HepG2 (cell line): Measurements from ENCODE around the gene ZCWPW2. TPM values are rescaled to one million over a fixed set of nuclear protein-coding genes. Genes with fewer than 3 reads are reported as not detected.

ENCODE experiments used
- ATAC-seq: fragments of 200-7000 bp; cut with Tn5 transposase; 3 replicates; pipeline ENCODE4 v1.9.1; 2020; ENCODE audit warnings: mild to moderate bottlenecking, moderate library complexity
- BruUV-seq: library from RNA; stranded (reverse); fragments of 400-500 nt; replicated peaks from 2 replicates; lab custom pipeline; 2021; lab: Mats Ljungman, UMichigan
- CTCF ChIA-PET: fragments of 300-600 bp; formaldehyde crosslinking; extraction: SDS; loops from one replicate; lab custom pipeline; 2021; ENCODE audit warnings: low total read pairs, inconsistent platforms, low intra/inter-chr PET ratio; lab: Yijun Ruan, JAX
- POLR2A ChIA-PET: fragments of 350-600 bp; sonication (Branson Sonifier 250); formaldehyde crosslinking; loops from one replicate; lab custom pipeline; 2020; ENCODE audit warnings: antibody characterized with exemption, inconsistent platforms; lab: Yijun Ruan, JAX
- DNase-seq: peaks from one replicate; pipeline ENCODE4 v3.0.0-alpha.2; 2015; ENCODE audit warnings: low spot score
- FAIRE-seq: peaks from 3 replicates; lab custom pipeline; 2011; peaks lifted over from hg19 to GRCh38; lab: Jason Lieb, UNC
- H2AFZ ChIP-seq: one replicate; pipeline ENCODE4 v1.6.1; 2011; ENCODE audit warnings: low read length, inconsistent platforms
- H3K27ac ChIP-seq: fragments of 300-600 bp; 3 replicates; pipeline ENCODE4 v1.8.0; 2011; ENCODE audit warnings: mixed run types, mild to moderate bottlenecking, mixed read lengths, low read length, inconsistent platforms; ENCODE audit not compliant: insufficient read depth; ENCODE audit errors: extremely low read length
- H3K27me3 ChIP-seq, 2 experiments: fragments of 200-600 bp in 1 of 2; 2 replicates in 1 of 2; 3 replicates in 1 of 2; pipeline versions ENCODE4 v1.6.0 to v1.8.0; 2011; ENCODE audit warnings: low read length in 2 of 2, mild to moderate bottlenecking in 2 of 2, moderate library complexity in 2 of 2, inconsistent platforms in 1 of 2; ENCODE audit not compliant: insufficient read depth in 2 of 2, control insufficient read depth in 1 of 2
- H3K36me3 ChIP-seq, 2 experiments: fragments of 200-600 bp in 1 of 2; replicated peaks in 1 of 2; 2 replicates in 1 of 2; 3 replicates in 1 of 2; pipeline versions ENCODE4 v1.5.1 to v1.8.0; 2011; ENCODE audit warnings: low read length in 2 of 2, inconsistent platforms in 1 of 2; ENCODE audit not compliant: insufficient read depth in 2 of 2, control insufficient read depth in 1 of 2
- H3K4me1 ChIP-seq: 2 replicates; pipeline ENCODE4 v1.5.1; 2012; ENCODE audit warnings: low read length, inconsistent platforms; ENCODE audit not compliant: insufficient read depth
- H3K4me2 ChIP-seq: 2 replicates; pipeline ENCODE4 v1.6.0; 2011; ENCODE audit warnings: low read depth, low read length, inconsistent platforms
- H3K4me3 ChIP-seq, 3 experiments: fragments of 200-600 bp in 1 of 3; sonication (generic), shearing (Covaris generic) in 1 of 3; replicated peaks in 1 of 3; 2 replicates each; pipeline ENCODE4 v1.5.1; 2011 to 2016; ENCODE audit warnings: low read length in 3 of 3, inconsistent platforms in 2 of 3, low read depth in 2 of 3, mild to moderate bottlenecking in 2 of 3, control low read depth in 1 of 3, mixed read lengths in 1 of 3; ENCODE audit not compliant: insufficient read depth in 1 of 3
- H3K79me2 ChIP-seq: one replicate; pipeline ENCODE4 v1.6.1; 2011; ENCODE audit warnings: low read length, inconsistent platforms; ENCODE audit not compliant: insufficient read depth
- H3K9ac ChIP-seq: 2 replicates; pipeline ENCODE4 v1.6.0; 2011; ENCODE audit warnings: mild to moderate bottlenecking, low read depth, low read length, inconsistent platforms; ENCODE audit not compliant: insufficient read depth
- H3K9me3 ChIP-seq: 2 replicates; pipeline ENCODE4 v1.5.1; 2012; ENCODE audit warnings: mild to moderate bottlenecking, low read length
- H4K20me1 ChIP-seq: 2 replicates; pipeline ENCODE4 v1.6.0; 2011; ENCODE audit warnings: inconsistent platforms, mild to moderate bottlenecking, low read length, moderate library complexity; ENCODE audit not compliant: insufficient read depth
- HOXA9 ChIP-seq: sonication (generic); formaldehyde crosslinking; IDR thresholded peaks from 2 replicates; pipeline ENCODE4 v1.8.1; 2022; ENCODE audit warnings: missing genetic modification reagents, mild to moderate bottlenecking, moderate library complexity, borderline replicate concordance
- KAT8 ChIP-seq: IDR thresholded peaks from 2 replicates; pipeline ENCODE4 v1.6.1; 2016; ENCODE audit warnings: missing genetic modification reagents, missing compliant biosample characterization
- MBD4 ChIP-seq: IDR thresholded peaks from 2 replicates; pipeline ENCODE4 v1.6.1; 2012; ENCODE audit warnings: low read length, inconsistent platforms, borderline replicate concordance
- NFIC ChIP-seq: IDR thresholded peaks from 2 replicates; pipeline ENCODE4 v1.6.1; 2012; ENCODE audit warnings: mild to moderate bottlenecking, low read length, inconsistent platforms
- NFRKB ChIP-seq: fragments of 450-650 bp; IDR thresholded peaks from 2 replicates; pipeline ENCODE4 v1.6.1; 2017
- SP2 ChIP-seq: sonication (generic); formaldehyde crosslinking; IDR thresholded peaks from 2 replicates; pipeline ENCODE4 v1.5.1; 2020; ENCODE audit warnings: mild to moderate bottlenecking, missing genetic modification reagents
- SPEN ChIP-seq: sonication (generic); formaldehyde crosslinking; IDR thresholded peaks from 2 replicates; pipeline ENCODE4 v1.5.1; 2020; ENCODE audit warnings: low read depth, mild to moderate bottlenecking, missing genetic modification reagents
- ZBTB10 ChIP-seq: sonication (generic); formaldehyde crosslinking; IDR thresholded peaks from 2 replicates; pipeline ENCODE4 v1.4.0; 2020; ENCODE audit warnings: missing genetic modification reagents, borderline replicate concordance
- ZBTB34 ChIP-seq: sonication (generic); formaldehyde crosslinking; IDR thresholded peaks from 2 replicates; pipeline ENCODE4 v1.8.0; 2022; ENCODE audit warnings: mild to moderate bottlenecking, missing genetic modification reagents
- ZNF431 ChIP-seq: sonication (generic); formaldehyde crosslinking; IDR thresholded peaks from 2 replicates; pipeline ENCODE4 v1.9.0; 2022; ENCODE audit warnings: missing genetic modification reagents, low read depth, mild to moderate bottlenecking, borderline replicate concordance
- ZNF639 ChIP-seq: conservative IDR thresholded peaks from 2 replicates; pipeline ENCODE4 v1.6.1; 2018; ENCODE audit warnings: missing genetic modification reagents
- ZNF691 ChIP-seq: sonication (generic); formaldehyde crosslinking; IDR thresholded peaks from 2 replicates; pipeline ENCODE4 v1.4.0; 2020; ENCODE audit warnings: missing genetic modification reagents, low read depth, mild to moderate bottlenecking, borderline replicate concordance
- WGBS: methylation state at CpG from one replicate; pipeline ENCODE4 v1.1.6; 2017; ENCODE audit warnings: low lambda C conversion rate; 5-methylcytosine and 5-hydroxymethylcytosine counted together
- in situ Hi-C: cut with HindIII; loops from 2 replicates; pipeline ENCODE4 v1.10.0; 2017; ENCODE audit warnings: low pct_unique_long_range_greater_than_20kb; ENCODE audit not compliant: extremely low pct_ligation_motif_present
- intact Hi-C: fragments of 100-400 bp; cut with micrococcal nuclease; formaldehyde crosslinking; loops from one replicate; pipeline ENCODE4 v1.10.0; 2022; ENCODE audit not compliant: unreplicated experiment
- polyA plus RNA-seq, 8 experiments: library from polyadenylated mRNA; depleted of rRNA in 3 of 8; stranded (reverse) in 7 of 8; unstranded in 1 of 8; fragments of >200 nt; fragmentation: Illumina TruSeq in 4 of 8; extraction: Trizol in 4 of 8; gene quantifications; 2 replicates each; pipeline versions ENCODE4 v1.2.1 to v1.2.3, GENCODE V29; 2011 to 2016; ENCODE audit warnings: low read depth in 4 of 8, missing spikeins in 1 of 8, mixed read lengths in 1 of 8; ENCODE audit not compliant: insufficient read depth in 1 of 8
- total RNA-seq, 5 experiments: library from RNA; depleted of rRNA; stranded (reverse); fragments of >200 nt; fragmentation: Illumina TruSeq; extraction: Trizol; gene quantifications; 2 replicates each; pipeline ENCODE4 v1.2.3, GENCODE V29; 2016; ENCODE audit warnings: low read depth in 1 of 5
- TF ChIP-seq, protein P1 (sequence below): sonication (generic); formaldehyde crosslinking; IDR thresholded peaks from 2 replicates; pipeline ENCODE4 v1.5.1; 2020; ENCODE audit warnings: missing genetic modification reagents, mild to moderate bottlenecking, borderline replicate concordance

The ZCWPW2 gene
- total and polyA plus RNA-seq, 2 of the 13 experiments (the other 11 are each of a cell fraction or from before 2014, with no cell fraction given), result 0.17 to 0.53 TPM

- Histone ChIP-seq H3K9me3 (peaks cover 9% of the 10 kb centered on the region), H3K27ac (no peak overlapping the region), H3K4me1 (no peaks in the 10 kb centered on the region), H2AFZ (no peak overlapping the region), H3K79me2 (no peaks in the 10 kb centered on the region), H3K27me3 (no peaks in the 10 kb centered on the region), H4K20me1 (no peaks in the 10 kb centered on the region), H3K9ac (no peak overlapping the region), H3K4me3 (no peak overlapping the region), H3K4me2 (no peak overlapping the region), H3K36me3 (no peaks in the 10 kb centered on the region)
- no peak for TF ChIP-seq ZNF431 (CRISPR knock-in tag)
- TF ChIP-seq, protein P1, sequence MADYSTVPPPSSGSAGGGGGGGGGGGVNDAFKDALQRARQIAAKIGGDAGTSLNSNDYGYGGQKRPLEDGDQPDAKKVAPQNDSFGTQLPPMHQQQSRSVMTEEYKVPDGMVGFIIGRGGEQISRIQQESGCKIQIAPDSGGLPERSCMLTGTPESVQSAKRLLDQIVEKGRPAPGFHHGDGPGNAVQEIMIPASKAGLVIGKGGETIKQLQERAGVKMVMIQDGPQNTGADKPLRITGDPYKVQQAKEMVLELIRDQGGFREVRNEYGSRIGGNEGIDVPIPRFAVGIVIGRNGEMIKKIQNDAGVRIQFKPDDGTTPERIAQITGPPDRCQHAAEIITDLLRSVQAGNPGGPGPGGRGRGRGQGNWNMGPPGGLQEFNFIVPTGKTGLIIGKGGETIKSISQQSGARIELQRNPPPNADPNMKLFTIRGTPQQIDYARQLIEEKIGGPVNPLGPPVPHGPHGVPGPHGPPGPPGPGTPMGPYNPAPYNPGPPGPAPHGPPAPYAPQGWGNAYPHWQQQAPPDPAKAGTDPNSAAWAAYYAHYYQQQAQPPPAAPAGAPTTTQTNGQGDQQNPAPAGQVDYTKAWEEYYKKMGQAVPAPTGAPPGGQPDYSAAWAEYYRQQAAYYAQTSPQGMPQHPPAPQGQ (CRISPR knock-in tag), result no peak
- no peak for TF ChIP-seq SPEN (CRISPR knock-in tag)
- no peak for TF ChIP-seq ZNF691 (CRISPR knock-in tag)
- no peak for TF ChIP-seq ZBTB34 (CRISPR knock-in tag)
- TF ChIP-seq NFRKB, result no peak
- no peak for TF ChIP-seq NFIC
- no peak for TF ChIP-seq KAT8
- no peak for TF ChIP-seq MBD4
- no peak for TF ChIP-seq ZNF639 (CRISPR knock-in tag)
- no peak for TF ChIP-seq HOXA9
- TF ChIP-seq SP2 (CRISPR knock-in tag), result no peak
- TF ChIP-seq ZBTB10, result no peak
- BruUV-seq, result no TSS peak
- POLR2A ChIA-PET, result no interaction called here
- no peak for FAIRE-seq
- 9% methylated on average over 1 of the region's 1 CpG for WGBS
- no peak for DNase-seq
- intact Hi-C loops, result no loop called here
- no peak for ATAC-seq
- in situ Hi-C loops, result no loop called here
- CTCF ChIA-PET, result no interaction called here
These were observed 118.9 kb downstream of the ZCWPW2 start for GRCh38 chr3:28467414-28467813.
